ENCODE results near the gene DOK7. TPM values are rescaled to one million over a fixed set of nuclear protein-coding genes. Genes with fewer than 3 reads are reported as not detected.

The DOK7 gene
- total RNA-seq, 1 experiment from 2014 or later = 0.26 TPM

GRCh38 chr4:3445111-3445820 is 17.8 kb upstream of the DOK7 start:
- no CpG with 5 or more reads among the region's 34 CpGs for WGBS (ENCODE audit: extremely low coverage, insufficient read length, low lambda C conversion rate)
- Histone ChIP-seq H3K4me1 (ENCODE audit: insufficient read depth, low read length) (no peaks in the 10 kb centered on the region), H2BK15ac (ENCODE audit: low read depth, low read length) (no peak overlapping the region), H3K4me2 (ENCODE audit: insufficient read depth, insufficient read length, low read length) (no peak overlapping the region), H2BK5ac (ENCODE audit: insufficient read length, low read length) (no peak overlapping the region), H3K18ac (ENCODE audit: insufficient read length, low read depth, low read length) (no peak overlapping the region), H2AFZ (ENCODE audit: low read length) (no peak overlapping the region), H3K14ac (ENCODE audit: insufficient read depth, low read length) (no peak overlapping the region), H3K9me3 (ENCODE audit: control insufficient read depth, low read depth, low read length) (no peaks in the 10 kb centered on the region), H2BK12ac (ENCODE audit: insufficient read length, low read depth, low read length) (no peak overlapping the region), H4K8ac (replicated peaks; ENCODE audit: insufficient read length, low read depth, low read length) (no peak overlapping the region), H3K27ac (ENCODE audit: insufficient read length, low read depth, low read length) (no peak overlapping the region), H4K20me1 (ENCODE audit: control insufficient read depth, insufficient read depth, insufficient read length) (no peaks in the 10 kb centered on the region), H3K56ac (ENCODE audit: insufficient read length, low read depth, low read length) (no peak overlapping the region), H4K91ac (ENCODE audit: insufficient read length, low read depth, low read length) (no peak overlapping the region), H3K79me2 (ENCODE audit: insufficient read depth, low read length) (no peaks in the 10 kb centered on the region), H2BK20ac (ENCODE audit: low read depth, low read length, poor library complexity, severe bottlenecking) (no peak overlapping the region), H3K23me2 (ENCODE audit: insufficient read length, low read depth, low read length, poor library complexity, severe bottlenecking) (no peaks in the 10 kb centered on the region), H3K4ac (ENCODE audit: low read depth, low read length) (no peak overlapping the region), H3K27me3 (ENCODE audit: insufficient read depth, low read length) (no peaks in the 10 kb centered on the region), H3K23ac (ENCODE audit: insufficient read length, low read depth, low read length) (no peak overlapping the region), H2BK120ac (ENCODE audit: low read depth, low read length, poor library complexity, severe bottlenecking) (no peak overlapping the region), H3K9ac (ENCODE audit: extremely low read depth, insufficient read length, low read length) (no peak overlapping the region), H4K5ac (ENCODE audit: insufficient read length, low read depth, low read length) (no peak overlapping the region), H3K79me1 (ENCODE audit: insufficient read depth, low read depth, low read length, poor library complexity, severe bottlenecking) (no peaks in the 10 kb centered on the region), H3T11ph (ENCODE audit: low read length) (no peak overlapping the region), H2AK5ac (ENCODE audit: insufficient read length, low read length) (no peak overlapping the region)
- no peak for TF ChIP-seq CTCF (conservative IDR thresholded peaks at IDR 0.05)
- no peaks in the 10 kb centered on the region for H3K36me3 Mint-ChIP-seq (ENCODE audit: insufficient read depth in 1 of 3, low read depth in 3 of 3)
- no peak overlapping the region for H3K4me3 Mint-ChIP-seq
- no peak overlapping the region for H3K27ac Mint-ChIP-seq
- DNase-seq = no peak
- H3K9me3 Mint-ChIP-seq = no peaks in the 10 kb centered on the region
- H3K4me1 Mint-ChIP-seq = no peaks in the 10 kb centered on the region
- peaks cover 2% of the 10 kb centered on the region; the same call in 1 of the 2 replicates for H3K27me3 Mint-ChIP-seq (ENCODE audit: low read depth)

Data from H9 (cell line).